HG02970 (cell line): ENCODE results near the gene CWF19L2.
"Not testable (repeated sequence)": the region's sequence is repeated elsewhere in the genome, so short reads cannot be mapped to it uniquely, and the experiment has no call there.

Experiments used
- ATAC-seq: cut with Tn5 transposase; IDR thresholded peaks from one replicate; pipeline ENCODE4 v1.9.1; 2021; ENCODE audit warnings: mild to moderate bottlenecking, moderate library complexity, moderate number of reproducible peaks; ENCODE audit not compliant: unreplicated experiment, low FRiP score

CWF19L2 gene

GRCh38 chr11:107439586-107440167, 17.9 kb downstream of the CWF19L2 start:
- no peak for ATAC-seq

- no peak for ATAC-seq
Observed at GRCh38 chr11:107438148-107438547, 19.5 kb downstream of the CWF19L2 start.

DNA sequence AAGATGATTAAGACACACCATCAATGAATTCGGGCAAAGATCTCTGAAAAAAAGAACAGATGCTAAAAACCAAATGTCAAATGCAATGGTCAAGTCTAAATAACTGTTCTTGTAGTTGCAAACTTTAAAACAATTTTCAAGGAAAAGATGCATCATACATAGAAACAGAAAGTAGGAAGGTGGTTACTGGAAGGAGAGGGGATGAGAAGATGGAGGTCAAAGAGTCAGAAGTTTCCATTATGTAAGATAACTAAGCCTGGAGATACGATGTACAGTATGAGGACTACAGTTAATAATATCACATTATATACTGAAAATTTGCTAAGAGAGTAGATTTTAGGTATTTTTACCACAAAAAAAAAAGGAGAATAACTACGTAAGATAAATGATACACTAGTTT, 27.1 kb downstream of the CWF19L2 start:
- ATAC-seq = no peak

DNA sequence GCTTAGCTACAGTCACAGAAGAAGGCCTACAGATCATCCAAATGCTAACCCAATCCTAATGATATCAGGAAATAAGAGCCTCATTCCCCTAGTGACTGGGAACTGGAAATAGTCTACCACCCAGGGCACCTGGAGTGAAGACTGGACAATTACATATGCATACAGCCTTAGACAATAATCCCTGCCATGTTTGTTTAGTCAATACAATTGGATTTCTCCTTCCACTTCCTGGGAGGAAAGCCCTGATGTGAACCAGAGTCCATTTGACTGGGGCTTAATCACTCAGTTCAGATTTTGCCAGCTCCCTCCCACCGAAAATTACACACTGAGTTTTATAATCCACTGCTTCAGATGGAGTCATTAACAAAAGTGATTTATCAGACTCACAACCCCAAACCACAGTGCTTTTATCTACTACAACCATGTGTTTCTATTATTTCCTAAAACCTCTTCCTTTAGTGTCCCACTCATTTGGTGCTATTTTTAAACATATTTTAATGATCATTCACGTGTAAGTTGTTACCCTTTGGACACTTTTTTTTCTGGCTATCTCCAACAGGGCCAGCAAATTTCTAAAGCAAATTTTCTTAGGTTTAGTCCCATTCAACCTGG, 29.9 kb downstream of the CWF19L2 start:
- no peak for ATAC-seq

DNA sequence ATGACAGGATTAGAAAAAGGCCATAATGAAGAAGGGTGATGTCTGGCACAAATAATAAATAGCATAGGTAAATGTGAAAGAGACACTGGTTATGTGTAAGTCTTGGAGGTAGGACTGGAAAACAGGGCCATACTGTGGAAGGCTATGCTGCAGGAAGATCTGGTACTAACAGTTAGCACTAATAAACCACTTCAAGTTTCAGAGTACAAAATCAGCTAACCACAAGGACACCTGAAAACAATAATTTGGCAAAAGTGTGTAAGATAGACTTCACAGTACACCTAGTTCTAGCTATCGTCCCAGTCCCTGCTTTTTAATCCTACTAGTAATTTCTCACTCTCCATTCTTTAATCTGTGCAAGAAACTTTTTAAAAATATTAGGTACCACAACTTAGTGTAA, 44.3 kb downstream of the CWF19L2 start:
- ATAC-seq = no peak

GRCh38 chr11:107408762-107409211, 48.8 kb downstream of the CWF19L2 start:
- no peak for ATAC-seq

DNA sequence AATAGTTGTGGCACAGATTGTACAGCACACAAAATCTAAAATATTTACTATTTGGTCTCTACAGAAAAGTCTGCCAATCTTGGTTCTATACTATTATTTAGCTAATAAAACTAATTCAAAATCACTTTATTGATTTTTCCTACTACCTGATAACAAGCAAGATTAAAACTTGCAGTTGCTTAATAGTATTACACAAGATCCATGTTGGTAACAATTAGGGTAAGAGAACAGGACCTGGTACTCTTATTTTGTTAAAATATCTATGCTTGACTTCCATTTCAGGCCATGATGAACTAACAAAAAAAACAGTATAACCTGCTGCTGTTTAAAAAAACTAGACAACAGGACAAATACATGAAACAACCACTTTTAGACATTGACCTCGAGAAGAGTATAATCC, 52.4 kb downstream of the CWF19L2 start:
- no peak for ATAC-seq

GRCh38 chr11:107401131-107401530, 56.5 kb downstream of the CWF19L2 start:
- ATAC-seq = not testable (repeated sequence)

DNA sequence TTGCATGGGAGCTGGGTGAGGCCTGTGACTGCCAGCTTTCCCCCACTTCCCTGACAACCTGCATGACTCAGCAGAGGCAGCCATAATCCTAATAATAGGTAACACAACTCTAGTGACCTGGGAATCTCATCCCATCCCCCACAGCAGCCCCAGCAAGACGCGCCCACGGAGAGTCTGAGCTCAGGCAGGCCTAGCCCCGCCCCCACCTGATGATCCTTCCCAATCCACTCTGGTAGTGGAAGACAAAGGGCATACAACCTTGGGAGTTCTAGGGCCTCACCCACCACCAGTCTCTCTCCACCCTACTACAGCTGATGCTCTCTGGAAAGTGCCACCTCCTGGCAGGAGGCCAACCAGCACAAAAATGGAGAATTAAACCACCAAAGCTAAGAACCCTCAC, 60.3 kb downstream of the CWF19L2 start:
- ATAC-seq = no peak

- ATAC-seq = no peak
Observed at GRCh38 chr11:107392611-107393010, 65.0 kb downstream of the CWF19L2 start.

- not testable (repeated sequence) for ATAC-seq
Observed at GRCh38 chr11:107390701-107391100, 66.9 kb downstream of the CWF19L2 start.

- no peak for ATAC-seq
Observed at GRCh38 chr11:107387666-107388065, 70.0 kb downstream of the CWF19L2 start.

DNA sequence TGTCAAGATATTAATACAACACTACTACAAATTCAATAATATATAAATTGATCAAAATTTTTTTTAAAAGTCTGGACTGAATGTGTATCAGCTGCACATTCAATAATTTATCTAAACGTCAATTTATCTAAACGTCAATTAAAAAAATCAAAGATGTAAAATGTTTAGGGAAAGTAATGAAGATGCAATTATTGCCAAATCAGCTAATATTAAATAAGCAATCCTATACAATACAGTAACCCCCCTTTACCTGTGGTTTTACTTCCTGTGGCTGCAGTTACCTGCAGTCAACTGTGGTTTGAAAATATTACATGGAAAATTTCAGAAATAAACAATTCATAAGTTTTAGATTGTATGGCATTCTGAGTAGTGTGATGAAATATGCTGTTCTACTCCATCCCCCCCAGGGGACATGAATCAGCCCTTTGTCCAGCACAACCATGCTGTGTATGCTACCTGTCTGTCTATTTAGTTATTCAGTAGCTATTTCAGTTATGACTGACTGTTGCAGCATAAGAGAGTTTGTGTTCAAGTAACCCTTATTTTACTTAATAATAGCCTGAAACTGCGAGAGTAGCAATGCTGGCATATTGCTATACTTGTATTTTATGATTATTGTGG, 72.2 kb downstream of the CWF19L2 start:
- ATAC-seq = no peak

DNA sequence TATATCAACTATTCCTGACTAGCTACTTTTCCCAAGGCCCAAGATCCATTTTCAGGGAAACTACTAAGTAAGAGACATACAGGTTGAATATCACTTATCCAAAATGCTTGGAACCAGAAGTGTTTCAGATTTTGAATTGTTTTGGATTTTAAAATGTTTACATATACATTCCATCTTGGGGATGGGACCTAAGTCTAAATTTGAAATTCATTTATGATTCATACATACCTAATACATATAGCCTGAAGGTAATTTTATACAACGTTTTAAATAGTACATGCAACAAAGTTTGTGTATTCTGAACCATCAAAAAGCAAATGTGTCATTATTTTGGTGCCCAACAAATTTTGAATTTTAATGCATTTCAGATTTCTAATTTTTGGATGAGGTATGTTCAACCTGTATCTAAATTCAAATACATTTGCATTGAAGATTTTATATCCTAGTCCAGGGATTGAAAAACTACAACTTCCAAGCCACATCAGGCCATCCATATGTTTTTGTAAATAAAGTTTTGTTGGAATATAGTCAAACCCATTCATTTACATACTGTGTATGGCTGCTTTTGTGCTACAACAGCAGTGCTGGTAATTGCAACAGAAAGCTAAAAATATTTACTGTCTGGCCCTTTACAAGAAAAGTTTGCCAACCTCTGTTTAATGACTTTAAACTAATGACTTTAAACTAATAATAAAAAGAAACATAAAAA, 73.3 kb downstream of the CWF19L2 start:
- no peak for ATAC-seq

- ATAC-seq = no peak
Observed at GRCh38 chr11:107372439-107372838, 85.2 kb downstream of the CWF19L2 start.

- no peak for ATAC-seq
Observed at GRCh38 chr11:107370390-107370789, 87.2 kb downstream of the CWF19L2 start.

DNA sequence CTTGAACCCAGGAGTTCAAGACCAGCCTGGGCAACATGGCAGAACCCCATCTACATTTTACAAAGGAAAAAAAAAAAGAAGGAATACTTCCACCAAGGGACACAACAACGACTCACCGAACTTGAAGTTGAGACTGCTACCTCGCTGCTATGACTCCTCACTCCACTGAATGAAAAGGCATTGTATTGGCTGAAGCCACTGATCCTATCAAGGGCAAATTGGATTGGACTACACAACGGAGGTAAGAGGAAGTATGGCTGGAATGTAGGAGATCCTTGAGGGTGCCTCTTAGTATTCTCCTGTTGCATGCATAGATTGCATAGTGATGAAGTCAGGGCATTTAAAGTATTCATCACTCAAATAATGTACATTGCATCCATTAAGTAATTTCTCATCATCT, 97.9 kb downstream of the CWF19L2 start:
- ATAC-seq = no peak

DNA sequence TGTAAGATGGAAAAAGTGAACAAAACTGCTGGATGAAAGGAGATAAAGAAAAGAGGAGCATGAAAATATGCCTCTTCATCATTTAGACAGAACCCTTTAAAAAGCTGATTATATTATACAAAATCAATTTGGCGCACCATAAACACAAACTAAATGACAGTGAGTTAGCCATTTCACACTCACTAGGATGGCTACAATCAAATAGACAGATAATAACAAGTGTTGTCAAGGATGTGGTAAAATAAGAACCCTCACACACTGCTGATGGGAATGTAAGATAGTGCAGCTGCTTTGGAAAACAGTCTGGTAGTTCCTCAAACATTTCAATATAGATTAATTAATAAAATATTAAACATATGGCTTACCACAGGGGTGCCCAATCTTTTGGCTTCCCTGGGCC, 99.7 kb downstream of the CWF19L2 start:
- ATAC-seq = no peak

GRCh38 chr11:107354780-107355179, 102.8 kb downstream of the CWF19L2 start:
- no peak for ATAC-seq

- ATAC-seq = no peak
Observed at GRCh38 chr11:107337917-107338316, 119.7 kb downstream of the CWF19L2 start.

DNA sequence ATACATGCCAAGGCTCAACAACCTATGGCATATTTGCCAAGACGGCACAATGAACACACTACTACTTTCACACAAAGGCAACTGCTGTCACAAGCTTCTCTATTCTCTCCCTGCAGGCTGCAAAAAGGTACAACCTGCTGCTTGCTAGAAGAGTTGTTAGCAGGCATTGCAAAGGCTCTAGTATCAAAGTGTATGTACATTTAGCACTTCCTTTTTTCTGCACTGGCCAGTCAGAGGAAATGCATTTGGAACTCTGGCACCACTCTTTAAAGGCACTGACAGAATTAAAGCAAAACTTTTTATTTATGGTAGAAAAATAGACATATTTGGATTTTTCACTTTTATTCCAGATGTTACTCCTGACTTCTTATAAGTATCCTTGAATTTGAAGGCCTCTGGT, 125.9 kb downstream of the CWF19L2 start:
- ATAC-seq = no peak
